ENCODE data around the gene STAM. TPM values are rescaled to one million over a fixed set of nuclear protein-coding genes. Genes with fewer than 3 reads are reported as not detected.

STAM gene
- total RNA-seq, 1 donor from 2014 or later: 20.4 TPM

DNA sequence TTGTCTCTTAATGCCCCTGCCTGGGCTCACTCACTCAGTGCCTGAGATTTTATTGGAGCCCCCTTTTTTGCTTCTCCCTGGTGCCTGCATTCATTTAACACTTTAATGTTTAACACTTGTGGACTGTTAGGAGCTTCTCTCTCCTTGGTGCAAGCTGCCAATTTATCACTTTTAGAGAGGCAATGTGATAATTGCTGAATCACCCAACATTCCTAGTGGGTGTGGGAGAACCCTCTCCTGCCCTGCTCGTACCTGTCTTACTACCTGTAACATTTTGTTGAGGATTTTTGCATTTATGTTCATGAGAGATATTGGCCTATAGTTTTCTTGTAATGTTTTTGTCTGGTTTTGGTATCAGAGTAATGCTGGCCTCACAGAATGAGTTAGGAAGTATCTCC, 13.2 kb downstream of the STAM start:
- Histone ChIP-seq H3K9me3 (ENCODE audit: control insufficient read depth in 3 of 3, low read length in 3 of 3) (no peaks in the 10 kb centered on the region), H3K4me1 (ENCODE audit: control insufficient read depth in 3 of 3, insufficient read depth in 3 of 3, low read length in 3 of 3) (peaks cover 0 to 4% (median 3%) of the 10 kb centered on the region in 3 donors), H3K4me3 (ENCODE audit: low read length in 3 of 3) (no peak overlapping the region), H3K27ac (ENCODE audit: low read depth, low read length) (no peak overlapping the region), H3K36me3 (ENCODE audit: control insufficient read depth in 3 of 3, insufficient read depth in 3 of 3, low read length in 3 of 3) (peaks cover 0 to 2% (median 0%) of the 10 kb centered on the region in 3 donors), H3K9ac (ENCODE audit: low read depth in 1 of 3, low read length in 3 of 3) (no peak overlapping the region), H3K27me3 (ENCODE audit: control insufficient read depth in 3 of 3, insufficient read depth in 3 of 3, low read length in 3 of 3) (no peaks in the 10 kb centered on the region)

DNA sequence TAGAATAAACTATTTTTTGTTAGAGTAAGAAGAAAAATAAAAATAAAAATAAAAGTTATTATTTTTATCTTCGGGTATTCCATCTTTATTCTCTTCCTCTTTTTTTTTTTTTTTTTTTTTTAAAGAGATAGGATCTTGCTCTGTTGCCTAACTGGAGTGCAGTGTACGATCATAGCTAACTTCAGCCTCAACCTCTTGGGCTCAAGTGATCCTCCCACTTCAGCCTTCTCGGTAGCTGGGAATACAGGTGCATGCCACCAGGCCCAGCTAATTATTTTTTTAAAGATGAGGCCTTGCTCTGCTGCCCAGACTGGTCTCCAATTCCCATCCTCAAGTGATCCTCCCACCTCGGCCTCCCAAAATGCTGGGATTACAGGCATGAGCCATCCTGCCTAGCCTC, 15.4 kb downstream of the STAM start:
- Histone ChIP-seq H3K4me3 (ENCODE audit: low read length in 3 of 3) (no peak overlapping the region), H3K27ac (ENCODE audit: low read depth, low read length) (no peak overlapping the region), H3K36me3 (ENCODE audit: control insufficient read depth in 3 of 3, insufficient read depth in 3 of 3, low read length in 3 of 3) (peaks cover 0 to 8% (median 3%) of the 10 kb centered on the region in 3 donors), H3K9me3 (ENCODE audit: control insufficient read depth in 3 of 3, low read length in 3 of 3) (no peaks in the 10 kb centered on the region), H3K4me1 (ENCODE audit: control insufficient read depth in 3 of 3, insufficient read depth in 3 of 3, low read length in 3 of 3) (peaks cover 0 to 4% (median 0%) of the 10 kb centered on the region in 3 donors), H3K9ac (ENCODE audit: low read depth in 1 of 3, low read length in 3 of 3) (no peak overlapping the region), H3K27me3 (ENCODE audit: control insufficient read depth in 3 of 3, insufficient read depth in 3 of 3, low read length in 3 of 3) (no peaks in the 10 kb centered on the region)

DNA sequence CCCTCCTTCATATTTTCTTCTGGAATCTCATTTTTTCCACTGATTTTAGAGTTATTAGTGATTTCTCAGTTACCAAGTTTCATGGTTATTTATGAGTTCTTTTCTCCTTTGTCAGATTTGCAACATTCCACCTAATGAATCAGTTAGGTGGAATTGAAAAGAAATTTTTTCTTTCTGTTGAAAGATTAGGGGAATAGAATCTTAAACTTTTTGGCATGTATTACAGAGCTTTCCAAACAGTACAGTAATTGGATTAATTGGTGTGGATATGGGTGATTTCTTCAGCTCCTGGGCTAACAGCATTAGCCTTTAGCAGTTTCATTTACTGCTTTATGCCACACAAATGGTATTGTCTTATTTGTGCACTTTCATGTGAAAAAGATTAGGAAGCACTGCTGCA, 17.0 kb downstream of the STAM start:
- no peak overlapping the region for H3K9ac ChIP-seq (ENCODE audit: low read depth in 1 of 3, low read length in 3 of 3)
- H3K9me3 ChIP-seq (ENCODE audit: control insufficient read depth in 3 of 3, low read length in 3 of 3): no peaks in the 10 kb centered on the region
- H3K4me1 ChIP-seq (ENCODE audit: control insufficient read depth in 3 of 3, insufficient read depth in 3 of 3, low read length in 3 of 3): peaks cover 0 to 4% (median 0%) of the 10 kb centered on the region in 3 donors
- no peak overlapping the region for H3K27ac ChIP-seq (ENCODE audit: low read depth, low read length)
- H3K36me3 ChIP-seq (ENCODE audit: control insufficient read depth in 3 of 3, insufficient read depth in 3 of 3, low read length in 3 of 3): peaks cover 0 to 8% (median 3%) of the 10 kb centered on the region in 3 donors
- no peaks in the 10 kb centered on the region for H3K27me3 ChIP-seq (ENCODE audit: control insufficient read depth in 3 of 3, insufficient read depth in 3 of 3, low read length in 3 of 3)
- no peak overlapping the region for H3K4me3 ChIP-seq (ENCODE audit: low read length in 3 of 3)

DNA sequence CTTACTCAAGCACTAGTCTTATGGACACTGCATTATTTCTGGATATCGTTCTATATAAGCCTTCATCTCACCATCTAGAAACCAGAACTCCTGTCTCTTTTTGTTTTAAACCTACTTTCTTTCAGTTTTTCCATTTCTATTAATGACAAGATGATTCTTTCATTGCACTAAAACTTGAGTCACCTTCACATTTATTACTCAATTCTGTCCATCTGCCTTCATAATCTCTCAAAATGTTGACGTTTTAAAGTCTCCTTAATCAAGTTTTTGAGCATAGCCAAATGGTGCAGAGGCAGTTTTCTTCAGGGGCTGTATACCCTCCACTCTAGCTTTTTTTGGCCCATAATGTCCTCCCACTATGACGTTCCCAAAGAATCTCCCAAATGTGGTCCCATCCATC, 17.6 kb downstream of the STAM start:
- H3K9ac ChIP-seq (ENCODE audit: low read depth in 1 of 3, low read length in 3 of 3): no peak overlapping the region
- H3K9me3 ChIP-seq (ENCODE audit: control insufficient read depth in 3 of 3, low read length in 3 of 3): no peaks in the 10 kb centered on the region
- peaks cover 0 to 8% (median 3%) of the 10 kb centered on the region in 3 donors for H3K36me3 ChIP-seq (ENCODE audit: control insufficient read depth in 3 of 3, insufficient read depth in 3 of 3, low read length in 3 of 3)
- no peak overlapping the region for H3K4me3 ChIP-seq (ENCODE audit: low read length in 3 of 3)
- H3K27ac ChIP-seq (ENCODE audit: low read depth, low read length): no peak overlapping the region
- H3K4me1 ChIP-seq (ENCODE audit: control insufficient read depth in 3 of 3, insufficient read depth in 3 of 3, low read length in 3 of 3): peaks cover 0 to 4% (median 0%) of the 10 kb centered on the region in 3 donors
- no peaks in the 10 kb centered on the region for H3K27me3 ChIP-seq (ENCODE audit: control insufficient read depth in 3 of 3, insufficient read depth in 3 of 3, low read length in 3 of 3)

- H3K27ac ChIP-seq (ENCODE audit: low read depth, low read length): no peak overlapping the region
- no peak overlapping the region for H3K4me3 ChIP-seq (ENCODE audit: low read length in 3 of 3)
- H3K9ac ChIP-seq (ENCODE audit: low read depth in 1 of 3, low read length in 3 of 3): no peak overlapping the region
- H3K9me3 ChIP-seq (ENCODE audit: control insufficient read depth in 3 of 3, low read length in 3 of 3): no peaks in the 10 kb centered on the region
- H3K27me3 ChIP-seq (ENCODE audit: control insufficient read depth in 3 of 3, insufficient read depth in 3 of 3, low read length in 3 of 3): no peaks in the 10 kb centered on the region
- peaks cover 0 to 8% (median 3%) of the 10 kb centered on the region in 3 donors for H3K36me3 ChIP-seq (ENCODE audit: control insufficient read depth in 3 of 3, insufficient read depth in 3 of 3, low read length in 3 of 3)
- H3K4me1 ChIP-seq (ENCODE audit: control insufficient read depth in 3 of 3, insufficient read depth in 3 of 3, low read length in 3 of 3): peaks cover 0 to 4% (median 0%) of the 10 kb centered on the region in 3 donors
Observed at GRCh38 chr10:17662193-17663138, 18.5 kb downstream of the STAM start.

DNA sequence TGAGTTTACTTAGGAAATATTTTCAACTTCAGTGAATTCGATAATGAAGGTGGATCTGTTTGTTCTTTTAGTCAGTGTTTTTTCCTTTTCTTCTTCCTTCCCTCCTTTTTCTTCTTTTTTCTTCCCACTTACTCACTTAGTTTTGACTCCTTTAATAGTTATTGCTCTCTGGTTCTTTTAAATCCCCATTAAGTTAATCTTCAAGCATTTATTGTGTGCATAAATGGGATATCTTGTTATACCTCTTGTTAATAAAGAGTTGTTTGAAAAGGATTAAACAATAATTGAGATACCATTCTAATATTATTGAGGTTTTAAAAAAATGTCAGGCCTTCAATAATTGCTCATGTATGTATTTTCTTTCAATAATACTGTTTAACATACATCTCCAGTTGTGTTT, 19.5 kb downstream of the STAM start:
- Histone ChIP-seq H3K4me1 (ENCODE audit: control insufficient read depth in 3 of 3, insufficient read depth in 3 of 3, low read length in 3 of 3) (peaks cover 2 to 7% (median 5%) of the 10 kb centered on the region in 3 donors), H3K27me3 (ENCODE audit: control insufficient read depth in 3 of 3, insufficient read depth in 3 of 3, low read length in 3 of 3) (no peaks in the 10 kb centered on the region), H3K9me3 (ENCODE audit: control insufficient read depth in 3 of 3, low read length in 3 of 3) (no peaks in the 10 kb centered on the region), H3K36me3 (ENCODE audit: control insufficient read depth in 3 of 3, insufficient read depth in 3 of 3, low read length in 3 of 3) (peaks cover 0 to 8% (median 3%) of the 10 kb centered on the region in 3 donors), H3K27ac (ENCODE audit: low read depth, low read length) (no peak overlapping the region), H3K4me3 (ENCODE audit: low read length in 3 of 3) (no peak overlapping the region), H3K9ac (ENCODE audit: low read depth in 1 of 3, low read length in 3 of 3) (no peak overlapping the region)

GRCh38 chr10:17665747-17666146, 21.8 kb downstream of the STAM start:
- no peak overlapping the region for H3K4me3 ChIP-seq (ENCODE audit: low read length in 3 of 3)
- H3K27ac ChIP-seq (ENCODE audit: low read depth, low read length): peak overlapping the region; percentile 55
- H3K9ac ChIP-seq (ENCODE audit: low read depth in 1 of 3, low read length in 3 of 3): peak overlapping the region in 1 of 3 donors; percentile 55
- peaks cover 6 to 8% (median 6%) of the 10 kb centered on the region in 3 donors for H3K4me1 ChIP-seq (ENCODE audit: control insufficient read depth in 3 of 3, insufficient read depth in 3 of 3, low read length in 3 of 3)
- H3K27me3 ChIP-seq (ENCODE audit: control insufficient read depth in 3 of 3, insufficient read depth in 3 of 3, low read length in 3 of 3): no peaks in the 10 kb centered on the region
- H3K36me3 ChIP-seq (ENCODE audit: control insufficient read depth in 3 of 3, insufficient read depth in 3 of 3, low read length in 3 of 3): peaks cover 0 to 8% (median 3%) of the 10 kb centered on the region in 3 donors
- H3K9me3 ChIP-seq (ENCODE audit: control insufficient read depth in 3 of 3, low read length in 3 of 3): no peaks in the 10 kb centered on the region

DNA sequence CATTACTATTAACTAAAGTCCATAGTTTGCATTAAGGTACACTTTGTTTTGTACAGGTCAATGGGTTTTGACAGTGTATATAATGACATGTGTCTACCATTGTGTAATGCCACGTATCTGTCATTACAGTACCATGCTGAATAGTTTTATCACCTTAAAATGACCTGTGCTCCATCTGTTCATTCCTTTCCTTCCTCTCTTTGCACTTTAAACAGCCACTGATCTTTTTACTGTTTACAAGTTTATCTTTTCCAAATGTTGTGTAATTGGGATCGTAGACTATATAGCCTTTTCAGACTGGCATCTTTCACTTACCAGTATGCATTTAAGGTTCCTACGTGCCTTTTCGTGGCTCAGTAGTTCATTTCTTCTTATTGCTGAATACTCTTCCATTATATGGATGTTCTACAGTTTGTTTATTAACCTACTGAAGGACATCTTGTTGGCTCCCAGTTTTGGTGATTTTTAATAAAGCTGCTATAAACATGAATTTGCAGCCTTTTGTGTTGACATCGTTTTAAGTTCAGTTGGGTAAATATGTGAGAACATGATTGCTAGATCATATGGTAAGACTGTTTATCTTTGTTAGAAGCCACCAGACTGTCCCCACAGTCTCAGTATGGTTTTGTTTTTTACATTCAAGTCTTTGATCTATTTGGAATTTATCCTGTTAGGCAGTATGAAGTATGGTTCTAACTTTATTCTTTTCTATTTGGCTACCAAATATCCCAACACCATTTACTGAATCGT, 24.7 kb downstream of the STAM start:
- H3K9ac ChIP-seq (ENCODE audit: low read depth in 1 of 3, low read length in 3 of 3): no peak overlapping the region
- H3K27me3 ChIP-seq (ENCODE audit: control insufficient read depth in 3 of 3, insufficient read depth in 3 of 3, low read length in 3 of 3): no peaks in the 10 kb centered on the region
- H3K9me3 ChIP-seq (ENCODE audit: control insufficient read depth in 3 of 3, low read length in 3 of 3): no peaks in the 10 kb centered on the region
- no peak overlapping the region for H3K4me3 ChIP-seq (ENCODE audit: low read length in 3 of 3)
- H3K36me3 ChIP-seq (ENCODE audit: control insufficient read depth in 3 of 3, insufficient read depth in 3 of 3, low read length in 3 of 3): no peaks in the 10 kb centered on the region
- no peak overlapping the region for H3K27ac ChIP-seq (ENCODE audit: low read depth, low read length)
- peaks cover 11 to 22% (median 20%) of the 10 kb centered on the region in 3 donors for H3K4me1 ChIP-seq (ENCODE audit: control insufficient read depth in 3 of 3, insufficient read depth in 3 of 3, low read length in 3 of 3)

- Histone ChIP-seq H3K4me3 (ENCODE audit: low read length in 3 of 3) (no peak overlapping the region), H3K27ac (ENCODE audit: low read depth, low read length) (no peak overlapping the region), H3K4me1 (ENCODE audit: control insufficient read depth in 3 of 3, insufficient read depth in 3 of 3, low read length in 3 of 3) (peaks cover 18 to 28% (median 26%) of the 10 kb centered on the region in 3 donors), H3K9me3 (ENCODE audit: control insufficient read depth in 3 of 3, low read length in 3 of 3) (no peaks in the 10 kb centered on the region), H3K27me3 (ENCODE audit: control insufficient read depth in 3 of 3, insufficient read depth in 3 of 3, low read length in 3 of 3) (no peaks in the 10 kb centered on the region), H3K9ac (ENCODE audit: low read depth in 1 of 3, low read length in 3 of 3) (no peak overlapping the region), H3K36me3 (ENCODE audit: control insufficient read depth in 3 of 3, insufficient read depth in 3 of 3, low read length in 3 of 3) (no peaks in the 10 kb centered on the region)
Observed at GRCh38 chr10:17669185-17669872, 25.4 kb downstream of the STAM start.
